Stimulated activated CD8-positive, alpha-beta memory T cell treated with anti-CD3 and anti-CD28 coated beads, Interleukin-15, amount 100 ng/mL, for 48 hours (primary cell): ENCODE results near the gene PRH1.

ENCODE experiments used
- DNase-seq, 2 donors: peaks; one replicate each; pipeline ENCODE4 v3.0.0-alpha.2; 2020; ENCODE audit warnings: low read depth in 2 of 2

PRH1 gene

DNA sequence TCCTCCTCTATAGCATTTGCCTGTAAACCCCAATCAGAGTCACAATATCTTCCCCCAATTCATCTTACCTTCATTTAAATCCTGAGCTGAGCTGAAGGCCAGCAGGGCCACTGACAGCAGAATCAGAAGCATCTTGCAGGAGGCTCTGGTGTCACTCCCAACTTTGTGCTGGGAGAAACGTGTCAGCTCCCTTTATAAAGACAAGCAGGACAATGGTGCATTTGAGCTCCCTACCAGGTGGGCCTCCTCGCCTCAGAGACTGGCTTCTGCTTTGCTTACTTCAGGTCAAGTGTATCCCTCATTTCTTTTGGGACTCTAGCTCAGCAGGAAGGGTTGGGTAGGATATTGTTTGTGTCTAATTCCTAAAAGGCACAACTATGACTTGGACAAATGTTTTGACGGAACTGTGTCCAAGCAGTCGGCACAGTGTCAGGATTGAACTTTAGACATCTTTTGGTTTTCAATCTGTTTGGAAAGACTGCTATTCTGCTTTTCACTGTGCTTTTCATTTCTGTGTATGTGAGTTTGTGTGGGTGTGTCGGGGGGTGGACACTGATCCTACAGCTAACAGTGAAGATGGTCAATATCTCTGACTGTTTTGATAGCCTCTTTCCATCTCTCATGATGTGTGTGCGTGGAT is at the start of gene PRH1:
PRH1 (minus strand) TSS at position 170 of the 640 bp plus-strand sequence; CDS start at position 132, 38 bp downstream.
- DNase-seq: no peak

DNA sequence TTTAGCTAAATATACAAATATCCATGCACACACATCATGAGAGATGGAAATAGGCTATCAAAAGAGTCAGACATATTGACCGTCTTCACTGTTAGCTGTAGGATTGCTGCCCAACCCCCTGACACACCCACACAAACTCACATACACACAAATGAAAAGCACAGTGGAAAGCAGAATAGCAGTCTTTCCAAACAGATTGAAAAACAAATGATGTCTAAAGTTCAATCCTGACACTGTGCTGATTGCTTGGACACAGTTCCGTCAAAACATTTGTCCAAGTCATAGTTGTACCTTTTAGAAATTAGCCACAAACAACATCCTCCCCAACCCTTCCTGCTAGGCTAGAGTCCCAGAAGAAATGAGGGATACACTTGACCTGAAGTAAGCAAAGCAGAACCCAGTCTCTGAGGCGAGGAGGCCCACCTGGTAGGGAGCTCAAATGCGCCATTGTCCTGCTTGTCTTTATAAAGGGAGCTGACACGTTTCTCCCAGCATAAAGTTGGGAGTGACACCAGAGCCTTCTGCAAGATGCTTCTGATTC is 44.8 kb upstream of the PRH1 start, which contains the start of gene PRH2:
PRH2 (plus strand) TSS at position 491 of the 541 bp plus-strand sequence; CDS start at position 529, 38 bp downstream.
- no peak for DNase-seq

DNA sequence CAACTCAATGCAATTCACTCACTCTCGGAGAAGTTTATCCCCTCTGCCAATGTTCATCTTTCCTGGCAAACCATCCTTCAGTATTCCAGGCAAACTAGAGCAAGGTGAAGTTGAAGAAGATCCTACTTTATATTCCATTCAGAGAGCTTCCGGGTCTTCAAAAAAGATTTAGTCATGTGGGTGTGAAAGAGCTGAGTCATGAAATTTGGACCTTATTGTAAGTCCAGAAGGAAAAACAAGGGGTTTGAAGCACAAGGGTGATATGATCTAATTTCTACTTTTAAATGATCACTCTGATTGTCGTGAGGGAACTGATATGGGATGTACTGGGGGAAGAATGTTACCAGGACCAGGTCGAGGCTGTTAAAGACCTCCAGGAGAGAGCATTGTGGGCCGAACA is 42.2 kb upstream of the PRH1 start:
- DNase-seq: no peak

DNA sequence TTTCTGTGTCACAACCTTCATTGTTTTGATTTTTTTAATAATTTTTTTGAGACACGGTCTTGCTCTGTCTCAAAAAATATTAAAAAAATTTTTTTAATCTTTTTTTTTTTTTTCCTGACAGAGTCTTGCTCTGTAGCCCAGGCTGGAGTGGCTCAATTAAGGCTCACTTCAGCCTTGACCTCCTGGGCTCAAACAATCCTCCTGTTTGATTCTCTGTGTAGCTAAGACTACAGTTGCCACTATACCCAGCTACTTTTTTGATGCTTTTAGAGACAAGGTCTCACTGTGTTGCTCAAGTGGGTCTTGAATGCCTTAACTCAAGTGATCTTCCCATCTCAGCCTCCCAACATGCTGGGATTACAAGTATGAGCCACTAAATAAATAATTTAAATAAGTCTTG is 35.8 kb upstream of the PRH1 start:
- DNase-seq: no peak

DNA sequence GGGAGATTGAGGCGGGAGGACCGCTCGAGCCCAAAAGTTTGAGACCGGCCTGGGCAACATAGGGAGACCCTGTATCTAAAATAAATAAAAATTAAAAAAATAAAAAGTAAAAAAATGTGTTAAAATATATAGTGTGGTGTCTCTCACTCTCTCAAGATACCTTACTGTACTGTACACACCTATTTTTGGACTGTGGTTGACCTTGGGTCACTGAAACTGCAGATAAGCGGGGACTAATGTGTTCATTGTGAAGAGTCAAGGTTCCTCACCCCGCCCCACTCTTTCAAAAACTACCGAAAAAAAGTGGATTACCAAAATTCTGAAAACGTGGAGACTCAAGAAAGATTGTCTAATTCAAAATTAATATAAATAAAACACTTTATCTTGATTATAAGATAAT is 26.3 kb upstream of the PRH1 start:
- DNase-seq: no peak

DNA sequence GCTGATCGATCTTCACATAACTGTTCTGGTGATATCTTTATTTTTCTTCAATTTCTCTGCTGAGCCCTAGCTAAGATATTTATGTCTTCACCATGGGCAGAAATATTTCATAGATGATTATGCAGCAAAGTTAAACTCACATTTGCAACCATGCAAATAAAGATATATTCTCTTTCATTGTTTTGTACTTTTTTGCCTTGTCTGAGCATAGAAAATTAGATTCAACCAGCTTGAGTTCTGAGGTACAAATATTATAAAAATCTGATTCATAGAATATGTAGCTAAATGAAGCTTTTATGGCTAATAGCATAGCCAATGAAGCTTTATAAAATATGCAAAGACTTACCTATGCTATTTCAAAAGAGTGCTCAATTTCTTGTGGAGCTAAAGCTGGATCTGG is 25.4 kb upstream of the PRH1 start, which contains the start of gene TAS2R13:
TAS2R13 (minus strand) TSS at position 101 of the 400 bp plus-strand sequence. CDS start 264 bp downstream, outside the sequence.
- DNase-seq: no peak

DNA sequence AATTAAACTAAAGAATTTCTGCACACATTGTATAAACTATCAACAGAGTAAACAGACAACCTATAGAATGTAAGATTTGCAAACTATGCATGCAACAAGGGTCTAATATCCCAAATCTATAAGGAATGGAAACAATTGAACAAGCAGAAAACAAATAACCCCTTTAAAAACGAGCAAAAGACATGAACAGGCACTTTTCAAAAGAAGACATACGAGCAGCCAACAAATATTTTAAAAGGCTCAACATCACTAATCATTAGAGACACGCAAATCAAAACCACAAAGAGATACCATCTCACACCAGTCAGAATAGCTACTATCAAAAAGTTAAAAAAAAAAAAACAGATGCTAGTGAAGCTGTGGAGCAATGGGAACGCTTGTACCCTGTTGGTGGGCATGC is 20.6 kb upstream of the PRH1 start:
- DNase-seq: no peak

DNA sequence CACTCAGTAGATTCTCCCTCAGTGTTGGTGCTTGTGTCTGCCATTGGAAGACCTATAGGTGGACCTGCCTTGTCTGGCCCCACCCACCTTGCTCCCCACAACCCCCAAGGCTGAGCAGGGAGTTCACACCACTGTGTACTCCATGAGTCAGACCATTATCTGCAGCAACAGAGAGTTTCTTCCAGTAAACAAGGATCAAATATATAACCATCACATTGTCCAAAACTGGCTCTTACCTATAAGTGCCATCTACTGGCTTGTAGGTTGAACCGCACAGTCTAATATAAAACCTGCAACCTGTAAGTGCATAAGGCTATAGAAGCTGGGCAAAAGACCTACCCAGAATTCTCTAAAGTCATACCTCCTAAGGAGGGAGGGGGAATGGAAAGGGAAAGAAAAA is 17.4 kb upstream of the PRH1 start:
- DNase-seq: no peak

DNA sequence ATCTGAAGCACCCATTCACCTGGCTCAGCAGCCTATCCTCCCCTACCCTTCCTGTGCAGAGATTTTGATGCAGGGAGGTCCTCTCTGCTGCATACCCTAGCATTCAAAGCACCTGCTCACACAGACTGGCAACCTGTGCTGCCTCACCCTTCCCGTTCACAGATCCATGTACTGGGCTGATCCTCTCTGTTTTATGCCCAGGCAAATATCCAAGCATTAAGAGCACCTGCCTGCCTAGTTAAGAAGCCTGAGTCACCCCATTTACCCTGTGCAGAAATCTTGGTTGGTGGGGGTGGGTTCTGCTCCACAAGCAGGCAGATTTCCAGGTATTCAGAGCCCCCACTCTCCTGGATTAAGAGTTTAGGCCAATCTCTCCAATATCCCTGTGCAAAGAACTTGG is 16.9 kb upstream of the PRH1 start:
- DNase-seq: no peak

DNA sequence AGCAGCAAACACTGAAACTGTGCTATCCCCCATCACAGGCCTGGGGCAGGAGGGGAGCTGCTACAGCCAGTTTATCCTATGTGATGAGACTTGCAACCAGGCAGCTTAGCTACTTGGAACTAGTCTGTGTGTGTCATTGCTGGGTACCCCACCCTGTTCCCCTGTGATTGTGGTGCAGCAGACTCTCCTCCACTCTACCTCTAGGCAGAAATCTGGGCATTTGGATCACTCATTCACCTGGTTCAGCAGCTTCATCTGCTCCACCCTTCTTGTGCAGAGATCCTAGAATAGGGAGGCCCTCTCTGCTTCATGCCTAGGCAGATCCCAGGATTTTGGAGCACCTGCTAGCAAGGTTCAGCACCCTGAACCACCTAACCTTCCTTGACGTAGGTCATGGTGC is 16.5 kb upstream of the PRH1 start:
- no peak for DNase-seq

DNA sequence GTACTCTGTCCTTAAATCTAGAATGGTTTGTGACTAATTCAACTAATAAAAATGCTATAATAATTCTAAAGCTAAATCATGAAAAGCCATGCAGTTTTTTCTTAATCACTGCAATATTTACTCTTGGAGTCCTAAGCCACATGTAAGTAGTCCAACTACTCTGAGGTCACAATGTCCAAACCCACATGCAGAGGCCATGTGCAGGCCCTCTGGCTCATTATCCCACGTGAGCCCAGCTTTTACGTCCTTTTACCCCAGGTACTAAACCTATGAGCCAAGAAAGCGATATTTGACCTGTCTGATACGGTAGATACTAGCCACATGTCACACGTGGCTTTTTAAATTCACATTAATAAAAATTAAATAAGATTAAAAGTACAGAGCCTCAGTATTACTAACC is 12.8 kb upstream of the PRH1 start:
- DNase-seq: no peak

DNA sequence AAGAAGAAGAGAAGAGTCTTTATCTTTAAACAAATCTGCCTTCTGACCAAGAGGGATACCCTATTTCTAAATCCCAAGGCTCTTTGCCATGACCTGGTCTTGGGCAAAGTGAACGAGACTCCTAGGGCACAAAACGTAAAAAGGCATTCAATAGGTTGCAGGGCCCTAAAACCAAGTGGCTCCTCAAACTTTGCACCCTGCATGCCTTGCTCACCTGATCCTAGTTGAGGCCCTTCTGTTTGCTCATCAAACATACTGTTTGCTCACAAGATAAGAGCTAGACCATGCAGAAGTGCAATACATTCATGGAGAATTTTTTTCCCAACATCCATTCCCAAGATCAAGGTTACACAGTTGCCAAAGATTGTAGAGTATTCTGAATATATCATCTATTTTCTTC is 7.9 kb upstream of the PRH1 start:
- DNase-seq: no peak

DNA sequence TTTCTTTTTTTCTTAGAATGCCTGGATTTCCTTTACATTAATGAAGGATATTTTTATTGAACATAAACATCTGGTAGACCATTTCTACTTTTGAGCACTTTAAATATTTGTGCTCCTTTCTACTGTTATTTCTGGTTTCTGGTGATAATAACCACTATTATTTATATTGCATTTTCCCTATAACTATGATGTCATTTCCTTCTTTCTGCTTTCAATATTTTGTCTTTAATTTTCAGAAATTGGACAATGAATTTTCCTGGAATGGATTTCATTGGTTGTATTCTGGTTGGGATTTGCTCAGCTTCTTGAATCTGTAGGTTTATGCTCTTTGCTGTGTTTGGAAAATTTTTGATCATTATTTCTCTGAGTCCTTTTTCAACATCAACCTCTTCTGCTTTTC is 5.2 kb upstream of the PRH1 start:
- no peak for DNase-seq

DNA sequence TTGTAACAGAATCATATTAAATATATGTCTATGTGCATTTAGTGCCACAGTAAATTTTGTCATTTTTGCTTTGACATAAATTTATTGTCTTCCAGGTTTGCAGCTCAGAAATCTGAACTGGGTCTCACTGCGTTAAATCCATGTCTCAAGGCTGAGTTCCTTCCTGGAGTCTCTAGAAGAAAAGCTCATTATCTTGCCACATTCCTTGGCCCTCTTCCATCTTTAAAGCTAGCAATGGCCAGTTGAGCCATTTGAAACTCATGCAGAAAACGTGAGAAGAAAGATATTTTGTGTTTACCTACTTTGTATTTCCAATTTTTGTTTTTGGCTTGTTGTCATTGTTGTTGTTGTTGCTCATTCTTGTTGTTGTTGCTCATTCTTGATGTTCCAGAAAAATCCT is 10.7 kb downstream of the PRH1 start:
- DNase-seq: no peak

DNA sequence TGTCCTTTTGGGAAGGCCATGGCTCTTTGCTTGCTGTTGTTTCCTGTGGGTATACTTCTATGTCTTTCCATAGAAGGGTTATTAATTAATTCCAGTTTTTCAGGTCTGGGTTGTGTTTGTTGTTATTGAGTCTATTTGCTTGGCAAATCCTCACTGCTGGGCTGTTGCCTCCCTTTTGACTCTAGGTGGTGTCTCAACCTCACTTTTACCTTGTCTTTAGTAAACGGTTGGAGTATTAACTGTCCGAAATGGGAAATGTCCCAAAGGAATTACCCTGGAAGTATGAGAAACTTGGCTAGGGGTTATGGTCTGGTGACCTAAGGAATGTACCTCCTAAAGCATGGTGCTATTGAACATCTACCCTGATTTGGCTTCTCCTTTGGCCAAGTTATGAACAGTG is 16.7 kb downstream of the PRH1 start:
- no peak for DNase-seq

DNA sequence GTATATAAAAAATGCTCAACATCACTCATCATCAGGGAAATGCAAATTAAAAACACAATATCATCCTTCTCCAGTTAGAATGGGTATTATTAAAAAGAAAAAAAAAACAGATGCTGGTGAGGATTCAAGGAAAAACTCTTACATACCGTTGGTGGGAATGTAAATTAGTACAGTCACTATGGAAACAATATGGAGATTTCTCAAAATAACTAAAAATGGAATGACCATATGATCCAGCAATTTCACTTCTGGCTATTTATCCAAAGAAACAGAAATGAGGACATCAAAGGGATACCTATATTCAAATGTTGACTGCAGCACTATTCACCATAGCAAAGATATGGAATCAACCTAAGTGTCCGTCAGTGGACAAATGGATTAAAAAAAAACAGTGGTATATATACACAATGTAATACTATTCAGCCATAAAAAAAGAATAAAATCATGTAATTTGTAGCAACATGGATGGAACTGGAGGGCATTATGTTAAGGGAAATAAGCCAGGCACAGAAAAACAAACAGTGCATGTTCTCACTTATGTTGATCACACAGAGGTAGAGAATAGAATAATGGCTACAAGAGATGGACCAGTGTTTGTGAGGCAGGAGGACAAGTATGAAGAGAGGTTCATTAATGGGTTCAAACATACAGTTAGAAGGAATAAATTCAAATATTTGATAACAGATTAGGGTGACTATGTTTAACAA is 20.4 kb downstream of the PRH1 start:
- no peak for DNase-seq

DNA sequence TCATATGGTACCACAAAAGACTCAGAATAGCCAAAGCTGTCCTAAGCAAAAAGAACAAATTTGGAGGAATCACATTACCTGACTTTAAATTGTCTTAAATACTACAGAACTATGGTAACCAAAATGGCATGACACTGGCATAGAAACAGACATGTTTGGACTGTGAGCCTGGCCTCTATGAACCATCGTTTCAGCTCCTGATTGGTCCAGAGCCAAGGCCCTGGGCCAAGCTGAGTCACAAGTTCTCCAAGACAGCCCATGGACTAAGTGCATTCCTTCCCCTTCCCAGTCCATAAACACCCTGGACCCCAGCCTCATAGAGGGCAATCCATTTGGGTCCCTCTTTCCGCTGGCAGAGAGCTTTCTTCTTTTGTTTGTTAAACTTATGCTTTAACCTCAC is 22.7 kb downstream of the PRH1 start:
- DNase-seq: no peak

DNA sequence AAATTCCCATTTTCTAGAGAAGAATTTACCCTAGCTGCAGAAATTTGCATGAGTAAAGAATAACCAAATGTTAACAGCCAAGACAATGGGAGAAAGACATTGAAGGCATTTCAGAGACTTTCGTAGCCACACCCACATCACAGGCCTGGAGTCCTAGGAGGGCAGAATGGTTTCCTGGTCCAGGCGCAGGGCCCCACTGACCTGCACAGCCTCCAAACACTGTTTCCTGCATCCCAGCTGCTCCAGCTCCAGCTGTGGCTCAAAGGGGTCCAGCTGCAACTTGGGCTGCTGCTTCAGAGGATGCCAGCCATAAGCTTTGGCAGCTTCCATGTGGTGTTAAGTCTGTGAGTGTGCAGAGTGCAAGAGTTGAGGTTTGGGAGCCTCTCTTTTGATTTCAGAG is 28.2 kb downstream of the PRH1 start:
- no peak for DNase-seq

DNA sequence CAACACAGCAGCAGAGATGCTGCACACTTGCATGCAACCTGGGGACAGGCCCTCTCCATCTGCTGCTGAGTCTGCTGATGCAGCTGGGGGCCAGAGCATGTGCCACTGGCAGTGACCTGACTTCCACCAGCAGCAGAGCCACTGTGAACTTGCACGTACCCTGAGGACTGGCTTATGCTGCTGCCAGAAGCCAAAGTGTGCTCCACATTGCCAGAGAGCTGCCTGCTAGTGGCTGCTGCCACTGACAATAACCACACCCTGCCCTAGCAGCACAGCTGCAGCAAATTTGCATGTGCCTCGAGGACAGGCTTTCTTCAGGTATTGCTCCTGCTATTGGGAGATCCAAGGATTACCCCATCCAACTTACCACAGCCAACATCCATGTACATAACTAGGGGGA is 30.3 kb downstream of the PRH1 start:
- no peak for DNase-seq

DNA sequence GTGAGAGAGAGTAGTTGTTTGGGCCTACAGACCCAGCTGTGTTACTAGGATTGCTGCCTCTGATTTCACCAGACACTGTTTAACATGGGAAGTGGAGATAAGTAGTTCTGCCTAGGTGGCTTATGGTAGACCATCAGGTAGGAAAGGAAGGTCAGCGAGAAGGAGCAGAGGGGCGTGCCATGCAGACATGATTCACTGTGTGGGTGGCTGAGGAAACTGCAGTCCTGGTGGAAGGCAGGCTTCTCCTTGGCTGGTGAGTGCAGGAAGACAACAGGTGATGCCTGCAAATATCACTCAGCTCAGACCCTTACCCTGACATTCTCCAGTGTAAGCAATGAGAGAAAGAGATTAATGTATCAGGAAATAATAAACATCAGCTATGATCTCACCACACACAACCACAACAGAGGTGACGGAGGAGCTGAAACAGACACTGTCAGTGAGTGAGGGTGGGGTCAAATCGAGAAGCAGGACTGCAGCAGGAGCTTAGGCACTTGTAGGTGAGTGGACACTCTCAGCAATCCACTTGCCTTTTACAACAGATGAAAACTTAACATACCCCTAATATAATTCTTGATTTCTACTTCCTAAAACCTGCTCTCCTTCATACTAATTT is 32.7 kb downstream of the PRH1 start:
- no peak for DNase-seq

DNA sequence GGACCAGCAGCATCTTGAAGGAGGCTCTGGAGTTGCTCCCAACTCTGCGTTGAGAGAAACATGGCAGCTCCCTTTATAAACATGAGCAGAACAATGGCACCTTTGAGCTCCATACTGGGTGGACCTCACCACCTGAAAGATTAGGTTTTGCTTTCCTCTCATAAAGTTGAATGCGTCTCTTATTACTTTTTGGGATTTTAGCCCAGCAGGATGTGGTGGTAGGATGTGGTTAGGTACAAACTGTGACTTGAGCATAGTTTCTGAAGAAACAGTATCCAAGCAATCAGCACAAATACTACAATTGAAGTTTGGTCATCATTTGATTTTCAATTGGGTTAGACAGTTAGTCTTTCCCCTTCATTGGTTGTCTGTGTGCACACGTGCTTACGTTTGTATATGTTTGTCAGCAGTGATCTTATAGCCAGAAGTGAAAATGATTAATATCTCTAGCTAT is 34.6 kb downstream of the PRH1 start, which contains the start of gene PRR4:
PRR4 (minus strand) TSS at position 51 of the 454 bp plus-strand sequence; CDS start at position 13, 38 bp downstream.
- DNase-seq: no peak

DNA sequence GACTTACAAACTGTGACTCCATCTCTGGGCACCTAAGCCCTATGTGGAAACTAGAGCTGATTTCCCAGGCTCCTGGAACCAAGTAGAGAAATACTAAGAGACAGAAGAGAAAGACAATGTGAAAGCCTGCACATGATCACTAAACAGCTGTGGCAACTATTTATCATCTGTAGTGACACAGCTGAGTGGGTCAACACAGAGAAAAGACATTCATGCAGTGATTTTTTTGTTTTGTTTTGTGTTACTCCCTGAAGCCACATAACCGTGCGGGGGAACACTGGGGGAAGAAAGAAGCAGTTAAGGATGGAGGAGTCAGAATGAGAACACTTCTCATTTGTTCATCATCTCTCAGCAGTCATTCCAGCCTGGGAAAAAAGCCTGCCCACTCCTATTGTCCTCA is 36.3 kb downstream of the PRH1 start:
- no peak for DNase-seq

DNA sequence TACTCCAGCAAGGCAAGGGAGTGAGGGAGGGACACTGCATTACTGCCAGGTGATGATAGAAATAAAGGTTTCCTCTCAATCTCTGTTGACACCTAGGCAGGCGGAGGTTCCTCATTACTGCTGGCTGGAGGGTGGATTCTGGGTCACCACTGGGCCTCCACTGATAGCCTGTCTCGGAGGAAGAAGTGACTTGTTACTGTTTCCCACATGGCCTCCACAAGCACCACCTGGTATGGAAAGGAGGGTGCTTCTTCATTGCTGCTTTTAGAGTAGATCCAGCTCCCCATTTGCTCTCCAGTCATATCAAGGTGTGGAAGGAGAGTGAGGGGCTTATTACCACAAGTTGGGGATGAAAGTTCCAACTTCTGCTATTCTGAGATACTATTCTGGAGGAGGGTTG is 41.2 kb downstream of the PRH1 start:
- no peak for DNase-seq
